ENCODE data around the gene SRSF10. TPM values are rescaled to one million over a fixed set of nuclear protein-coding genes. Genes with fewer than 3 reads are reported as not detected.
A peak's percentile ranks its signal among the peaks of the same experiment; 100 is the strongest.

Gene SRSF10
- total RNA-seq, 2 experiments from 2014 or later = 229 to 234 TPM

GRCh38 chr1:23915466-23915865 lies 64.7 kb downstream of the SRSF10 start:
- no peaks in the 10 kb centered on the region for H3K36me3 Mint-ChIP-seq
- peaks cover 32% of the 10 kb centered on the region for H3K4me1 Mint-ChIP-seq
- no peaks in the 10 kb centered on the region for H3K27me3 Mint-ChIP-seq
- no peak overlapping the region for H3K4me3 Mint-ChIP-seq
- no peak for DNase-seq
- H3K27ac Mint-ChIP-seq = no peak overlapping the region
- no peaks in the 10 kb centered on the region for H3K9me3 Mint-ChIP-seq

DNA sequence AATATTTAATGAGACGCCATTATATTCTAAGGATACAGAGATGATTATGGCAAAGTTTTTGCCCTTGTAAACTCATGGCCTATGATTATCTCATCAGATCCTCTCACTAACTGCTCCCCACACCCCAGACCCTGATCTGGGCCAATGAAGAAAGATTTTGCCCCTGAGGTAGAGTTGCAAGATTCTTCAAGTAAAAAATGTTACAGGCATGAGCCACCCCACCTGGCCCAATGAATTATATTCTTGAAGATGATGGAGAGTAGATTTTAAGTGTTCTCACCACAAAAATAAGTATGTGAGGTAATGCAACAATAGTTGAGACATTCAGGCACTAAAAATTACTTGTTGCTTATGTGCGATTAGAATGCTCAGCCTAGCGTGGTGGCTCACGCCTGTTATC lies 65.2 kb downstream of the SRSF10 start:
- H3K9me3 Mint-ChIP-seq = no peaks in the 10 kb centered on the region
- H3K4me3 Mint-ChIP-seq = no peak overlapping the region
- DNase-seq = no peak
- H3K36me3 Mint-ChIP-seq = no peaks in the 10 kb centered on the region
- peak overlapping the region; percentile 40 for H3K27ac Mint-ChIP-seq
- no peaks in the 10 kb centered on the region for H3K27me3 Mint-ChIP-seq
- peaks cover 36% of the 10 kb centered on the region for H3K4me1 Mint-ChIP-seq

Other genes starting within 250 kb of the SRSF10 start
- 10 to 100 TPM; 58.5 to 60.6 TPM for gene ELOA, start 236.9 kb downstream of the SRSF10 start, total RNA-seq
- gene PITHD1, start 201.9 kb downstream of the SRSF10 start, total RNA-seq = 10 to 100 TPM; 89.1 to 92.3 TPM
- gene LYPLA2, start 189.2 kb downstream of the SRSF10 start, total RNA-seq = 10 to 100 TPM; 76.8 to 79.5 TPM
- gene GALE, start 179.6 kb downstream of the SRSF10 start, total RNA-seq = 10 to 100 TPM; 48.6 to 51.8 TPM
- gene HMGCL, start 154.9 kb downstream of the SRSF10 start, total RNA-seq = 10 to 100 TPM; 29.2 to 30.3 TPM
- gene FUCA1, start 112.0 kb downstream of the SRSF10 start, total RNA-seq = 1 to 10 TPM; 4.7 to 5.1 TPM
- gene CNR2, start 67.0 kb downstream of the SRSF10 start, total RNA-seq = under 1 TPM; 0.16 to 0.28 TPM
- gene PNRC2, start 20.5 kb downstream of the SRSF10 start, total RNA-seq = 100 to 1,000 TPM; 162 to 165 TPM
- not detected for gene MYOM3, start 131.8 kb upstream of the SRSF10 start, total RNA-seq
- gene IL22RA1, start 162.8 kb upstream of the SRSF10 start, total RNA-seq = not detected
- 1 to 10 TPM; 6.3 to 7.3 TPM for gene IFNLR1, start 207.0 kb upstream of the SRSF10 start, total RNA-seq

All from activated naive CD8-positive, alpha-beta T cell treated with anti-CD3 and anti-CD28 coated beads for 36 hours (primary cell).